ENCODE results near the gene F7.

DNA sequence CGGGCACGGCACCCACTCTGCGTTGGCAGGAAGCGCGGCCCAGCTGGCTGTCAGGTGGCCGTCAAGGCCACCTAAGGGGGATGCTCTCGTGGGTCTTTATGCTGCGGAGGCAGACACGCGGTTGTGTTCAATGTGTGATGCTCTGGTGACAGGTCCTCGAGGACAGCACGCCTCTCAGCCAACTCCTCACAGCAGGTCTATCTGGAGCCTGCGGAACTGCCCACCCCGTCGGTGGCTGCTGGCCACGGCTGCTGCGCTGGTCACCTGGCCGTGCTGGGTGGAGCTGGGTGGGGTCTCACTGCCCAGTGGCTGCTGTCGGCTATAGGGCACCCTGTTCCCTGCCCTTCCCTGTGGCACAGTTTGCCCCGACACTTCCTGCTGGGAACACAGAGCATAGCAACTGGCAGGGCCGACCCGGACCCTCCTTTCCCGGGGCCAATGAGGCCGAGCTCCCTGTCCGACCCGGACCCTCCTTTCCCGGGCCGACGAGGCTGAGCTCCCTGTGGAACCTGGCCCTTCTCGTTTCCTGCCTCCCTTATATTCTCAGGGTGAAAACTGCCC is 14.3 kb upstream of the F7 start:
- TF ChIP-seq, protein P1, sequence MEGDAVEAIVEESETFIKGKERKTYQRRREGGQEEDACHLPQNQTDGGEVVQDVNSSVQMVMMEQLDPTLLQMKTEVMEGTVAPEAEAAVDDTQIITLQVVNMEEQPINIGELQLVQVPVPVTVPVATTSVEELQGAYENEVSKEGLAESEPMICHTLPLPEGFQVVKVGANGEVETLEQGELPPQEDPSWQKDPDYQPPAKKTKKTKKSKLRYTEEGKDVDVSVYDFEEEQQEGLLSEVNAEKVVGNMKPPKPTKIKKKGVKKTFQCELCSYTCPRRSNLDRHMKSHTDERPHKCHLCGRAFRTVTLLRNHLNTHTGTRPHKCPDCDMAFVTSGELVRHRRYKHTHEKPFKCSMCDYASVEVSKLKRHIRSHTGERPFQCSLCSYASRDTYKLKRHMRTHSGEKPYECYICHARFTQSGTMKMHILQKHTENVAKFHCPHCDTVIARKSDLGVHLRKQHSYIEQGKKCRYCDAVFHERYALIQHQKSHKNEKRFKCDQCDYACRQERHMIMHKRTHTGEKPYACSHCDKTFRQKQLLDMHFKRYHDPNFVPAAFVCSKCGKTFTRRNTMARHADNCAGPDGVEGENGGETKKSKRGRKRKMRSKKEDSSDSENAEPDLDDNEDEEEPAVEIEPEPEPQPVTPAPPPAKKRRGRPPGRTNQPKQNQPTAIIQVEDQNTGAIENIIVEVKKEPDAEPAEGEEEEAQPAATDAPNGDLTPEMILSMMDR (IDR thresholded peaks at IDR 0.05 in 8 of 11, conservative IDR thresholded peaks at IDR 0.05 in 3 of 11) = no peak
- TF ChIP-seq POLR2AphosphoS5 (IDR thresholded peaks at IDR 0.05) (no peak), POLR2A (IDR thresholded peaks at IDR 0.05) (no peak)

Data from spleen (tissue), 7 donors.